Fibroblast of lung (primary cell): ENCODE measurements around the gene FBXL2.

Experiments used
- CTCF ChIP-seq, 2 donors: IDR thresholded peaks in 1 of 2; conservative IDR thresholded peaks in 1 of 2; 1 replicate in 1 of 2; 2 replicates in 1 of 2; pipeline ENCODE4 v1.5.1; 2011 to 2012; ENCODE audit warnings: low read length in 2 of 2, control low read depth in 1 of 2, inconsistent platforms in 1 of 2, low read depth in 1 of 2, mild to moderate bottlenecking in 1 of 2
- EZH2 ChIP-seq: IDR thresholded peaks from 2 replicates; pipeline ENCODE4 v1.5.1; 2012; ENCODE audit warnings: low read length, control low read depth, mild to moderate bottlenecking; ENCODE audit errors: missing control alignments

GRCh38 chr3:33238923-33239322, 38.3 kb upstream of the FBXL2 start:
- no peak for TF ChIP-seq CTCF (conservative IDR thresholded peaks at IDR 0.05 in 1 of 2, IDR thresholded peaks at IDR 0.05 in 1 of 2; ENCODE audit: low read depth in 1 of 2, low read length in 2 of 2)
- no peak for TF ChIP-seq EZH2
